Measurements from ENCODE around the gene EPHB1.
A peak's percentile ranks its signal among the peaks of the same experiment; 100 is the strongest.

The EPHB1 gene

DNA sequence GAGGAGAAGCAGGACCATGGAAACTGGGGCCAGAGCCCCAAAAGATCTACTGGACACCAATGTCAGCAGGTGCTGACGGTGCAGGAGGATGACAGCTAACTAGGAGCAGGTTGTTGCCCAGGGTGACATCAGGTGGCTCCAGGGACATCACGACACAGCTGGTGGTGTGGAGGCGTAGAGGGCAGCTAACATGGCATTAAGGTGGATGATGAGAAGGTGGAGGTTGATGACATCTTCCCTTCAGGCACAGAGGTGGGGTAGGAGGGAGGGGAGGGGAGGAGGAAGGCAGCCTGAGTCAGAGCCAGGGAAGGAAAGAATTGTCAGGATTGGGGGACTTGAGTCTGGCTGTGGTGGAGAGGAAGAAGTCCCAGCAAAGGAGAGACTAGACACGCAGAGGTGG lies 1.5 kb upstream of the EPHB1 start:
- DNase-seq (ENCODE audit: low read depth, low spot score), result no peak
- H3K4me3 ChIP-seq (ENCODE audit: low read depth, low read length), result no peak overlapping the region
- in situ Hi-C loops (cut with HindIII; ENCODE audit: low sequenced_read_pairs), result no loop called here
- no peak for TF ChIP-seq CTCF (IDR thresholded peaks at IDR 0.05; ENCODE audit: low read depth, low read length)

GRCh38 chr3:134794323-134794722 lies 737 bp upstream of the EPHB1 start:
- no peak for TF ChIP-seq CTCF (IDR thresholded peaks at IDR 0.05; ENCODE audit: low read depth, low read length)
- H3K4me3 ChIP-seq (ENCODE audit: low read depth, low read length), result no peak overlapping the region
- in situ Hi-C loops (cut with HindIII; ENCODE audit: low sequenced_read_pairs), result no loop called here
- DNase-seq (ENCODE audit: low read depth, low spot score), result no peak

DNA sequence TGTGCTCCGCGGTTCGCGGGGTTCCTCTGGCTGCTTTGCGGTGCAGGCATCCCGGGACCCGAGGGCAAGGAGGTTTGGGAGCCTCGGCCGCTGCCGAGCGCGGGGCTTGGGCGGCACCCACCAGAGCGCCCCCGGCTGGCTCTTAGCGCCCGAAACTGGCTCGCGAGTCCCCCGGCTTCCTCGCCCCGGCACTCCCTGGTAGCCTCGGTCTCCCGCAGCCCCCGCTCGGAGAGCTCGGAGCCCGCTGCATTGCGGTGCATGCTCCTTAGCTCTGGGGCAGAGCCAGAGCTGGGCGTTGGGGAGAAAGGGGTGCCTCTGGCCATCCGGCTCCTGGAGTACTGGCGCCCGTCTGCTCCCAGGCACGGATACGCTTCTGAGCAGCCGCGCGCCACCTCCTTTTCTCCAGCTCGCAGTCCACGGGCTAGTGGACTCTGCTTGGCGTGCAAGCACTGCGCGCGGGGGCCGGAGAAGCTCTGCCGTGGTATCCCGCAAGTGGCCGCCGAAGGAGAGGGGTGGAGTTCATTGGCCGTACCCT lies 753 bp downstream of the EPHB1 start:
- DNase-seq (ENCODE audit: low read depth, low spot score), result peak; percentile 47
- TF ChIP-seq CTCF (IDR thresholded peaks at IDR 0.05; ENCODE audit: low read depth, low read length), result no peak
- peak overlapping the region; percentile 43 for H3K4me3 ChIP-seq (ENCODE audit: low read depth, low read length)
- in situ Hi-C loops (cut with HindIII; ENCODE audit: low sequenced_read_pairs), result no loop called here

DNA sequence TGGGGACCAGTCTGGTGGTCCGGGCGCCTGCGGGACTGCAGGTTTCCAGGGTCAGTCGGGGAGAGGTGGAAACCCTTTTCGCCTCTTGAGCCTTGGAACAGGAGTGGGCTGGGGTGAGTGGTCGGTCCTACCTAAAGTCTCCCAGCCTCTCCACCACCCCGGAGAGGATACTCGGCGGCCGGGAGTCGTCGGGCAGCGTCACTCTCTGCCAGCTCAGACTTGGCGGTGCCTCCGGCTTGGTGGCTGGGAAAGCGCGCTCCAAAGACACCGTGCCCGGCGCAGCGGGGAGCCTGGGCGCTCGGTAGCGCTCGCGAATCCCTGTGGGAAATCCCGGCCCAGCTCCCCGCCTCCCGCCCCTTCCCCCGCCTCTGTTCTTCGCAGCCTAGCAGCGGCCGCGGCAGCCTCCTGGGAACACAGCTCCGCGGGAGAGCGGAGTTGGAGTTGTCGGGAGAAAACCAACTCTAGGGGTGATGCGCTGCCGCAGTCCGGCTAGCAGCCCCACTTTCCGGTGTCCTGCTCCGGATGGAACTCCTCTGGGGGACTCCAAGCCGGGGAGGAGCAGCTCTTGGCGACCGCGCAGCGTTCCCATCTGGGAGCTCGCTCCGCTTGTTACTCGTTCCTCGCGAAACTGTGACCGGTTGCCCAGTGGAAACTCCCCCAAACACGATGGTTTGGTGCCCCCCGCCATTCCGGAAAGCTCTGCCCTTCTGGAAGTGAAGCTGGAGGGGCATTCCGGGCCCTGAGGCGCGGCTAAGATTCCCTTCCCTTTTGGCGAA lies 1.4 kb downstream of the EPHB1 start:
- no peak for TF ChIP-seq CTCF (IDR thresholded peaks at IDR 0.05; ENCODE audit: low read depth, low read length)

DNA sequence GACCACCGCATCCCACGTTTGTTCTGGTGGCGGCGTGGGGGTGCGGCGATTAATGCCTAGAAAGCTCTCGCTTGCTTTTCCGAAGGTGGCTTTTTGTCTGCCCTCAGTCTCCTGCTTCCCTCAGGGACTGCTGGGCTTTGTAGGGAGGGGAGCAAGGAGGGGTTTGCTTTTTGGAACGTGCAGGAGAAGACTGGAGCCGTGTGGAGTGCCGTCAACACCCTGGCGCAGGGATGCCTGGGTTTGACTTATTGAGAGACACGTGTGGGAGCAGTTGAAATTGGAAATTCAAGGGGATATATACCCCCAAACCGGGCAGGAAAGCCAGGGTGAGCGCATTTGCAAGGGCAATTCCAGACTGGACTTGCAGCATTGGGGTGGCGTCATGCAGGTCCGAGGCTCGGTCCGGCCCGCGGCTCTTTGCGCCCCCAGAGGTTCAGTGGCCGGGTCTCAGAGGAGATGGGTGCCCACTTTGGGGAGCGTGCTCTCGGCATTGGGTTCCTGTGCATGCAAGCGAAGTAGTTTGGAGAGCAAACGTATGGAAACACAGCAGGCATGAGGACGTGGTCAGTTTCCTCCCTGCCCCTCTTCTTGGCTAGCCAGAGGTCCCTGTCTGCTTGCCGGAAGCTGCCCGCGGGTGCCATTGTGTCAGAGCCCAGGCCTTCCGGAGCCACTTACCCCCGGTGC lies 2.1 kb downstream of the EPHB1 start:
- H3K4me3 ChIP-seq (ENCODE audit: low read depth, low read length), result peak overlapping the region; percentile 43
- no peak for DNase-seq (ENCODE audit: low read depth, low spot score)
- in situ Hi-C loops (cut with HindIII; ENCODE audit: low sequenced_read_pairs), result no loop called here
- TF ChIP-seq CTCF (IDR thresholded peaks at IDR 0.05; ENCODE audit: low read depth, low read length), result no peak

More for the DNA sequence above, 1.4 kb downstream of the EPHB1 start:
- peak; percentile 12 for DNase-seq (ENCODE audit: low read depth, low spot score)
- in situ Hi-C loops (cut with HindIII; ENCODE audit: low sequenced_read_pairs), result no loop called here
- peak overlapping the region; percentile 43 for H3K4me3 ChIP-seq (ENCODE audit: low read depth, low read length)

DNA sequence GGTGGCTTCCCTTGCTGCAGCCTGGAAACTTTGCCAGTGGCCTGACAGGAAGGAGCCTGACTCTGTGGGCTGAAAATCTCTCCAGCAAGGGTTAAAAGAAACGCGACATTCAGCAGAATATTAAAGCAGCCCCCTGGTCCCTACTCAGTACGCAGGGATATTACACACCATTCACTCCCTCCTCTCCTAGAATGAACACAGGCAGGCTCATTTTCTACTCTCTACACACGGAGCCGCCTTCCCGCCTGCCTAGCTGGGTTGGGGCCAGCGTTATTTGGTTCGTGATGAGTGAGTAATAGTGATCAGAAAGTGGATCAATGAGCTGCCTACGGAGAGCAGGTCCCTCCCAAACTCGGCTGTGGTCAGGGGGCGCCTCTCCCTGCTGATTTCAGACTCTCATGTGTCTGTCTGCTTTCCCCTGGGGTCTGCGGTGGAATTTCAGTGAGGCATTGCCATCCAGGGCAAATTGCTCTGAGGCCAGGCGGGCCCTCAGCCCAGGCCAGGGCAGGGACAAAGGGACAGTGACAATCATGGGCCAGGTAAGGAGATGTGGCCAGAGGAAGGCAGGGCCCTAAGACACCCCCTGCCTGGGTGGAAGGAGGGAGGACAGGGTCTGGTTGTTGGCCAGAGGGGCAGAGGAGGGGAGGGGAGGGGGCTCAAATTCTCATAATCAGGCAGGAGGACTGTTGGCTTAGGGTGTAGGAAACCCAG lies 2.8 kb downstream of the EPHB1 start:
- no peak for DNase-seq (ENCODE audit: low read depth, low spot score)
- H3K4me3 ChIP-seq (ENCODE audit: low read depth, low read length), result no peak overlapping the region
- TF ChIP-seq CTCF (IDR thresholded peaks at IDR 0.05; ENCODE audit: low read depth, low read length), result no peak
- in situ Hi-C loops (cut with HindIII; ENCODE audit: low sequenced_read_pairs), result no loop called here

Measured in astrocyte of the spinal cord (primary cell).